ENCODE data around the gene TP53.

TP53 gene

GRCh38 chr17:7706631-7707354, 19.5 kb upstream of the TP53 start:
- DNase-seq (ENCODE audit: low read depth in 3 of 3): no peak

- no peak for DNase-seq (ENCODE audit: low read depth in 3 of 3)
Observed at GRCh38 chr17:7705269-7706255, 18.3 kb upstream of the TP53 start.

- DNase-seq (ENCODE audit: low read depth in 3 of 3): no peak
Observed at GRCh38 chr17:7704601-7705268, 17.4 kb upstream of the TP53 start, which contains the start of gene EFNB3. Gene EFNB3 (plus strand): TSS chr17:7705202. CDS start chr17:7705599, 397 bp downstream.

- no peak for DNase-seq (ENCODE audit: low read depth in 3 of 3)
Observed at GRCh38 chr17:7703584-7704479, 16.5 kb upstream of the TP53 start.

GRCh38 chr17:7702776-7703175, 15.5 kb upstream of the TP53 start:
- DNase-seq (ENCODE audit: low read depth in 3 of 3): no peak

GRCh38 chr17:7701681-7702080, 14.4 kb upstream of the TP53 start:
- no peak for DNase-seq (ENCODE audit: low read depth in 3 of 3)

- DNase-seq (ENCODE audit: low read depth in 3 of 3): no peak
Observed at GRCh38 chr17:7700510-7700909, 13.2 kb upstream of the TP53 start.

GRCh38 chr17:7697828-7698588, 10.7 kb upstream of the TP53 start:
- DNase-seq (ENCODE audit: low read depth in 3 of 3): no peak

- DNase-seq (ENCODE audit: low read depth in 3 of 3): no peak
Observed at GRCh38 chr17:7695586-7695985, 8.3 kb upstream of the TP53 start.

GRCh38 chr17:7688808-7689316, 1.6 kb upstream of the TP53 start:
- DNase-seq (ENCODE audit: low read depth in 3 of 3): no peak

- peak; percentile 90 to 95 (median 93) for DNase-seq (ENCODE audit: low read depth in 3 of 3)
Observed at GRCh38 chr17:7687908-7688807, 868 bp upstream of the TP53 start, which contains the start of gene WRAP53. Gene WRAP53 (plus strand): TSS chr17:7688477. CDS start chr17:7688649, 172 bp downstream.

- peak; percentile 39 to 70 (median 66) for DNase-seq (ENCODE audit: low read depth in 3 of 3)
Observed at GRCh38 chr17:7686222-7687071, 843 bp downstream of the TP53 start.

- DNase-seq (ENCODE audit: low read depth in 3 of 3): peak; percentile 77 to 83 (median 81)
Observed at GRCh38 chr17:7685533-7686221, 1.6 kb downstream of the TP53 start.

GRCh38 chr17:7684851-7685532, 2.3 kb downstream of the TP53 start:
- DNase-seq (ENCODE audit: low read depth in 3 of 3): no peak

GRCh38 chr17:7677388-7678067, 9.8 kb downstream of the TP53 start:
- no peak for DNase-seq (ENCODE audit: low read depth in 3 of 3)

- DNase-seq (ENCODE audit: low read depth in 3 of 3): no peak
Observed at GRCh38 chr17:7676533-7676932, 10.8 kb downstream of the TP53 start.
